Prostate gland (tissue), 2 donors: ENCODE results near the gene RAB3GAP1.

Experiments
- CTCF ChIP-seq, 4 experiments: fragments of 200-600 bp in 2 of 4; fragments of 450-650 bp in 2 of 4; sonication (generic) in 2 of 4; IDR thresholded peaks; 1 replicate in 3 of 4; 2 replicates in 1 of 4; pipeline ENCODE4 v1.5.1; 2016 to 2019; ENCODE audit warnings: antibody characterized with exemption in 4 of 4, mild to moderate bottlenecking in 2 of 4, moderate library complexity in 2 of 4
- POLR2A ChIP-seq: fragments of 450-650 bp; IDR thresholded peaks from one replicate; pipeline ENCODE4 v1.6.1; 2016; ENCODE audit warnings: antibody characterized with exemption, mild to moderate bottlenecking
- POLR2AphosphoS5 ChIP-seq: sonication (generic); formaldehyde crosslinking; IDR thresholded peaks from one replicate; pipeline ENCODE4 v1.6.1; 2017; ENCODE audit warnings: antibody characterized with exemption

DNA sequence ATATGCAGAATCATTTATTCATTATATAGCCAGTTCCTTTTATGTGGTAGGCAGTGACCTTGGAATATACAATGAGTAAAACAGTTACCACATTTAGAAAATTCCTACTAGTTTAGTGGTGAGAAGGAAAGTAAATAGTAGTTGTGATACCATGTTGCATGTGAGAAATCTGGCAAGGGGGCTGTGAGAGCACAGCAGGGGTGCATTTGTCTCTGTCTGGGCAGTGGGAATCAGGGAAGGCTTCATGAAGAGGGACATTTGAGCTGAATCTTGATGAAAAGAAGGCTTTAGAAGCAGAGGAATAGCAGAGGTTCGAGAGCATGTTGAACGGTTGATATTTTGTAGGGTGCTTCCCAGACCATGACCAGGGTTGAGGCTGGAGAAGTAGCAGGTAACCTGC lies 78.7 kb downstream of the RAB3GAP1 start:
- TF ChIP-seq CTCF (IDR thresholded peaks at IDR 0.05) = no peak
- no peak for TF ChIP-seq POLR2A
- TF ChIP-seq POLR2AphosphoS5 = no peak
